CD4-positive, alpha-beta memory T cell (primary cell): ENCODE data around the gene SMC6. TPM values are rescaled to one million over a fixed set of nuclear protein-coding genes. Genes with fewer than 3 reads are reported as not detected.

Source experiments
- CTCF ChIA-PET: fragments of 350-600 bp; sonication (Branson Sonifier 250); formaldehyde crosslinking; loops from one replicate; lab custom pipeline; 2021; ENCODE audit warnings: inconsistent platforms; ENCODE audit not compliant: partially characterized antibody; lab: Charles Lee
- POLR2A ChIA-PET: fragments of 350-600 bp; sonication (Branson Sonifier 250); formaldehyde crosslinking; loops from one replicate; lab custom pipeline; 2021; ENCODE audit not compliant: partially characterized antibody; lab: Charles Lee
- DNase-seq, 5 donors: peaks; one replicate each; pipeline versions ENCODE4 v3.0.0 to v3.0.0-alpha.2; 2020 to 2022; ENCODE audit warnings: mixed read lengths in 1 of 5
- H3K27ac ChIP-seq: one replicate; pipeline ENCODE4 v1.7.0; 2013; ENCODE audit warnings: low read depth, low read length
- H3K27me3 ChIP-seq: 2 replicates; pipeline ENCODE4 v1.7.0; 2013; ENCODE audit warnings: mild to moderate bottlenecking, low read length, moderate library complexity; ENCODE audit not compliant: insufficient read depth
- H3K36me3 ChIP-seq: 2 replicates; pipeline ENCODE4 v1.7.0; 2013; ENCODE audit warnings: mild to moderate bottlenecking, low read length, moderate library complexity; ENCODE audit not compliant: insufficient read depth
- H3K4me1 ChIP-seq: 2 replicates; pipeline ENCODE4 v1.7.0; 2013; ENCODE audit warnings: mild to moderate bottlenecking, low read length, moderate library complexity; ENCODE audit not compliant: insufficient read depth
- H3K4me3 ChIP-seq, 2 donors: one replicate each; pipeline ENCODE4 v1.7.0; 2013; ENCODE audit warnings: low read length in 2 of 2, mild to moderate bottlenecking in 1 of 2
- H3K9me3 ChIP-seq, 2 donors: one replicate each; pipeline ENCODE4 v1.7.0; 2013; ENCODE audit warnings: low read length in 2 of 2, control low read depth in 1 of 2; ENCODE audit not compliant: control insufficient read depth in 1 of 2
- H3K27ac Mint-ChIP-seq, 7 donors: one replicate each; pipeline ENCODE4 v1.8.0; 2020 to 2021; ENCODE audit warnings: mixed read lengths in 7 of 7, mild to moderate bottlenecking in 6 of 7, inconsistent platforms in 3 of 7, moderate library complexity in 3 of 7
- H3K27me3 Mint-ChIP-seq, 2 donors: one replicate each; pipeline ENCODE4 v1.8.0; 2020 to 2021; ENCODE audit warnings: mixed read lengths in 2 of 2
- H3K36me3 Mint-ChIP-seq, 2 donors: one replicate each; pipeline ENCODE4 v1.8.0; 2020 to 2021; ENCODE audit warnings: mixed read lengths in 2 of 2, inconsistent platforms in 1 of 2, mild to moderate bottlenecking in 1 of 2
- H3K4me1 Mint-ChIP-seq, 4 donors: one replicate each; pipeline ENCODE4 v1.8.0; 2020 to 2021; ENCODE audit warnings: mixed read lengths in 4 of 4, mild to moderate bottlenecking in 1 of 4
- H3K4me3 Mint-ChIP-seq, 8 donors: one replicate each; pipeline ENCODE4 v1.8.0; 2020 to 2021; ENCODE audit warnings: mixed read lengths in 8 of 8, mild to moderate bottlenecking in 7 of 8, moderate library complexity in 6 of 8, inconsistent platforms in 3 of 8
- H3K9me3 Mint-ChIP-seq, 8 donors: one replicate each; pipeline ENCODE4 v1.8.0; 2020 to 2021; ENCODE audit warnings: mixed read lengths in 8 of 8, mild to moderate bottlenecking in 5 of 8, inconsistent platforms in 3 of 8, moderate library complexity in 1 of 8
- intact Hi-C: fragments of 100-400 bp; cut with micrococcal nuclease; formaldehyde crosslinking; loops from one replicate; pipeline ENCODE4 v1.15.1; 2023
- polyA plus RNA-seq, 2 donors: library from polyadenylated mRNA; unstranded; fragments of 300-500 nt; fragmentation: Illumina TruSeq; gene quantifications; one replicate each; pipeline ENCODE4 v1.2.3, GENCODE V29; 2021
- total RNA-seq, 2 experiments: library from RNA; stranded (reverse); gene quantifications; one replicate each; pipeline ENCODE4 v1.2.3, GENCODE V29; 2021

The SMC6 gene
- total and polyA plus RNA-seq, 4 experiments from 2014 or later: 4.8 to 19.2 (median 17.4) TPM

DNA sequence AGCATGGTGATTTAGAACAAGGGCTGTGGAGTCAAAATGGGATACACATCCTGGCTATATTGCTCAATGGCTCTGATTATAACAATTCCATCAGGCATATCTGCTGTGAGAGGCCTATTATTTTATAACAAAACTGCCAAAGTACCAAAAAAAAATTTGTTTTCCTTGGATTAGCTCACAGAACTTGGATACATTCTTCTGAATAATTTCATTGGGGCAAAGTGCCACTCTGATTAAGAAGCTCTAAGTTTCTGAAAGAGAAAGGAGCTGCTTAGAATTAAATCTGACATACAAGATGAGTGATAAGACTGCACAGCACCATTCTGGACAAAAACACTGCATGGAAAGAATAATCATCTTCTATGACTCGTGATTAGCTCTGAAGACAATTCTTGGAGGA is 85.7 kb downstream of the SMC6 start:
- H3K27me3 ChIP-seq: no peaks in the 10 kb centered on the region
- H3K27ac Mint-ChIP-seq: no peak overlapping the region
- DNase-seq: no peak
- H3K9me3 Mint-ChIP-seq: no peaks in the 10 kb centered on the region
- intact Hi-C loops: no loop called here
- H3K27me3 Mint-ChIP-seq: no peaks in the 10 kb centered on the region
- peaks cover 38 to 49% of the 10 kb centered on the region in 2 donors for H3K36me3 Mint-ChIP-seq
- ChIA-PET POLR2A (no interaction called here), CTCF (interaction anchor here (1.4 to 11.2 kb wide), 2 partner anchors 22 to 32 kb away, joined by 3 to 142 read pairs; no protein-coding TSS in a partner anchor)
- H3K9me3 ChIP-seq: no peaks in the 10 kb centered on the region
- H3K4me1 ChIP-seq: no peaks in the 10 kb centered on the region
- H3K36me3 ChIP-seq: peaks cover 10% of the 10 kb centered on the region
- H3K27ac ChIP-seq: no peak overlapping the region
- no peak overlapping the region for H3K4me3 ChIP-seq
- peaks cover 0 to 4% (median 1%) of the 10 kb centered on the region in 4 donors for H3K4me1 Mint-ChIP-seq
- no peak overlapping the region for H3K4me3 Mint-ChIP-seq

DNA sequence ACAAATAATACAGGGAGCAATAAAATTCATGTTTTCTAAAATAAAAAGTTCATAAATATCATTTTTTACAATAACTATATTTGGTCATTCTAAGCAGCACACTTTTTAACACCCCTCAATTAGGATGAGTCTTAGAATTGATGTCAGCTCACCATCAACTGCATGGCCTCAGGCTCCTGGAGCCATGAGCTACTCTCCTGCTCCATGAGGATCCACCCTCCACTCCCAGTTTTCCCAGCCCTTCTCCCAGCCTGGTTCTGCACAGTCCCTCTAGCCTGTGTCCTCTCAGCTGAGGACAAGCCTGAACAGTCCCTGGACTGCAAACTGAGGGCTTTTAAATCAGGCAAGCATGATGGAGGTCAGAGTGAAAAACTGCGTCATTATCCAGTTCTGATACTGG is 89.1 kb downstream of the SMC6 start:
- intact Hi-C loops: no loop called here
- Histone ChIP-seq H3K36me3 (peaks cover 10% of the 10 kb centered on the region), H3K9me3 (no peaks in the 10 kb centered on the region), H3K4me1 (no peaks in the 10 kb centered on the region), H3K4me3 (no peak overlapping the region), H3K27ac (no peak overlapping the region), H3K27me3 (no peaks in the 10 kb centered on the region)
- no peak overlapping the region for H3K27ac Mint-ChIP-seq
- ChIA-PET POLR2A (no interaction called here), CTCF (interaction anchor here (1.9 kb wide), 1 partner anchor 19 kb away, joined by 10 read pairs; no protein-coding TSS in a partner anchor)
- H3K4me1 Mint-ChIP-seq: peaks cover 0 to 2% (median 0%) of the 10 kb centered on the region in 4 donors
- no peaks in the 10 kb centered on the region for H3K27me3 Mint-ChIP-seq
- DNase-seq: no peak
- no peaks in the 10 kb centered on the region for H3K9me3 Mint-ChIP-seq
- H3K4me3 Mint-ChIP-seq: no peak overlapping the region
- H3K36me3 Mint-ChIP-seq: peaks cover 40 to 49% of the 10 kb centered on the region in 2 donors

- Histone ChIP-seq H3K27ac (no peak overlapping the region), H3K36me3 (peaks cover 10% of the 10 kb centered on the region), H3K9me3 (no peaks in the 10 kb centered on the region), H3K4me3 (no peak overlapping the region), H3K27me3 (no peaks in the 10 kb centered on the region), H3K4me1 (no peaks in the 10 kb centered on the region)
- no peak for DNase-seq
- Mint-ChIP-seq H3K27me3 (no peaks in the 10 kb centered on the region), H3K27ac (no peak overlapping the region), H3K4me3 (no peak overlapping the region), H3K9me3 (no peaks in the 10 kb centered on the region), H3K4me1 (peaks cover 0 to 3% (median 0%) of the 10 kb centered on the region in 4 donors), H3K36me3 (peaks cover 28 to 33% of the 10 kb centered on the region in 2 donors)
- CTCF ChIA-PET: interaction anchor here (1.3 to 6.1 kb wide), 2 partner anchors 9 to 17 kb away, joined by 7 to 33 read pairs; no protein-coding TSS in a partner anchor
- POLR2A ChIA-PET: no interaction called here
- intact Hi-C loops: no loop called here
These were observed 90.9 kb downstream of the SMC6 start for GRCh38 chr2:17662723-17663122.

- Mint-ChIP-seq H3K9me3 (no peaks in the 10 kb centered on the region), H3K4me3 (no peak overlapping the region), H3K27me3 (no peaks in the 10 kb centered on the region), H3K4me1 (peaks cover 0 to 3% (median 0%) of the 10 kb centered on the region in 4 donors), H3K36me3 (peaks cover 27 to 33% of the 10 kb centered on the region in 2 donors), H3K27ac (no peak overlapping the region)
- Histone ChIP-seq H3K4me3 (no peak overlapping the region), H3K4me1 (no peaks in the 10 kb centered on the region), H3K27me3 (no peaks in the 10 kb centered on the region), H3K36me3 (peaks cover 7% of the 10 kb centered on the region), H3K27ac (no peak overlapping the region), H3K9me3 (no peaks in the 10 kb centered on the region)
- DNase-seq: no peak
- intact Hi-C loops: no loop called here
- CTCF ChIA-PET: interaction anchor here (1.4 to 7.3 kb wide), 3 partner anchors 10 to 58 kb away, joined by 3 to 59 read pairs (median 33); no protein-coding TSS in a partner anchor
- POLR2A ChIA-PET: no interaction called here
These were observed 92.2 kb downstream of the SMC6 start for GRCh38 chr2:17661460-17661859.

DNA sequence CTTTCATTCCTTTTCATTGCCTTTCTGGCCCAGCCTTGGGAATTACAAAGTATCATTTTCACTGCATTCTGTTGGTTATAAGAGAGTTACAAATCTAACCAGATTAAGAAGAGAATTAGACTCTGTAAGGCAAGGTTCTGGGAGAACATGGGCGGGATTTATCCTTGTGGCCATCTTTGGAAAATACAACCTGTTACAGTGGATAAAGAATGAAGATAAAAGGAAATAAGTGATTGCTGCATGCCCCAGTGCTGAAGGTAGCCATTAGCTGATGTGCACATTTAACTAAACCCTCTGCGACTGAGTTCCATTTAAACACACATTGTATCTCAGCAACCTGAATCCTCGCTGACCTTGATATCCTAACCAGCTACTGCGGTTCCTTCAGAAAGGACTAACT is 93.4 kb downstream of the SMC6 start:
- H3K4me3 ChIP-seq: no peak overlapping the region
- intact Hi-C loops: no loop called here
- no peaks in the 10 kb centered on the region for H3K9me3 ChIP-seq
- peaks cover 5% of the 10 kb centered on the region for H3K36me3 ChIP-seq
- Mint-ChIP-seq H3K4me3 (no peak overlapping the region), H3K27ac (no peak overlapping the region), H3K36me3 (peaks cover 19 to 23% of the 10 kb centered on the region in 2 donors), H3K9me3 (no peaks in the 10 kb centered on the region), H3K4me1 (peaks cover 0 to 3% (median 0%) of the 10 kb centered on the region in 4 donors), H3K27me3 (no peaks in the 10 kb centered on the region)
- no peak overlapping the region for H3K27ac ChIP-seq
- ChIA-PET POLR2A (no interaction called here), CTCF (interaction anchor here (6.1 to 7.3 kb wide), 2 partner anchors 11 to 14 kb away, joined by 33 to 59 read pairs; no protein-coding TSS in a partner anchor)
- DNase-seq: no peak
- H3K4me1 ChIP-seq: no peaks in the 10 kb centered on the region
- no peaks in the 10 kb centered on the region for H3K27me3 ChIP-seq

- DNase-seq: no peak
- H3K36me3 Mint-ChIP-seq: peaks cover 12 to 15% of the 10 kb centered on the region in 2 donors
- Histone ChIP-seq H3K9me3 (no peaks in the 10 kb centered on the region), H3K36me3 (no peaks in the 10 kb centered on the region), H3K4me3 (no peak overlapping the region), H3K27me3 (no peaks in the 10 kb centered on the region), H3K27ac (no peak overlapping the region), H3K4me1 (no peaks in the 10 kb centered on the region)
- no peaks in the 10 kb centered on the region for H3K27me3 Mint-ChIP-seq
- peak overlapping the region in 1 of 7 donors; percentile 14 for H3K27ac Mint-ChIP-seq
- no peaks in the 10 kb centered on the region for H3K9me3 Mint-ChIP-seq
- POLR2A ChIA-PET: no interaction called here
- H3K4me1 Mint-ChIP-seq: peaks cover 0 to 3% (median 0%) of the 10 kb centered on the region in 4 donors
- no peak overlapping the region for H3K4me3 Mint-ChIP-seq
- CTCF ChIA-PET: interaction anchor here (6.1 to 7.3 kb wide), 2 partner anchors 12 to 13 kb away, joined by 33 to 59 read pairs; no protein-coding TSS in a partner anchor
- intact Hi-C loops: no loop called here
These were observed 95.3 kb downstream of the SMC6 start for GRCh38 chr2:17658251-17658843.

- CTCF ChIA-PET: interaction anchor here (6.1 to 7.3 kb wide), 2 partner anchors 12 to 13 kb away, joined by 33 to 59 read pairs; no protein-coding TSS in a partner anchor
- Histone ChIP-seq H3K9me3 (no peaks in the 10 kb centered on the region), H3K36me3 (no peaks in the 10 kb centered on the region), H3K27me3 (no peaks in the 10 kb centered on the region), H3K4me3 (no peak overlapping the region), H3K27ac (no peak overlapping the region), H3K4me1 (no peaks in the 10 kb centered on the region)
- Mint-ChIP-seq H3K9me3 (no peaks in the 10 kb centered on the region), H3K36me3 (peaks cover 7 to 10% of the 10 kb centered on the region in 2 donors), H3K4me3 (no peak overlapping the region), H3K27ac (no peak overlapping the region), H3K27me3 (no peaks in the 10 kb centered on the region), H3K4me1 (peaks cover 0 to 3% (median 0%) of the 10 kb centered on the region in 4 donors)
- DNase-seq: no peak
- POLR2A ChIA-PET: no interaction called here
- intact Hi-C loops: no loop called here
These were observed 95.9 kb downstream of the SMC6 start for GRCh38 chr2:17657759-17658158.
